A673 (cell line): ENCODE data around the gene RANBP3L. TPM values are rescaled to one million over a fixed set of nuclear protein-coding genes. Genes with fewer than 3 reads are reported as not detected.
"Not testable (repeated sequence)": the region's sequence is repeated elsewhere in the genome, so short reads cannot be mapped to it uniquely, and the experiment has no call there.

Experiments
- BruUV-seq: library from RNA; stranded (reverse); fragments of 400-500 nt; replicated peaks from 2 replicates; lab custom pipeline; 2021; lab: Mats Ljungman, UMichigan
- CTCF ChIA-PET: fragments of 300-600 bp; sonication (Branson Sonifier 250); formaldehyde crosslinking; loops from one replicate; lab custom pipeline; 2022; ENCODE audit warnings: antibody characterized with exemption; lab: Charles Lee
- POLR2A ChIA-PET: fragments of 300-600 bp; sonication (Branson Sonifier 250); formaldehyde crosslinking; loops from one replicate; lab custom pipeline; 2022; ENCODE audit warnings: antibody characterized with exemption; ENCODE audit not compliant: low non-redundant PET; lab: Charles Lee
- DNase-seq: peaks from one replicate; pipeline ENCODE4 v3.0.0-alpha.2; 2015; ENCODE audit warnings: low spot score
- H3K27ac ChIP-seq: fragments of 200-600 bp; sonication (generic); 2 replicates; pipeline ENCODE4 v1.5.1; 2016; ENCODE audit warnings: mixed run types, low read depth, mild to moderate bottlenecking, mixed read lengths, antibody characterized with exemption, low read length; ENCODE audit not compliant: poor library complexity, severe bottlenecking
- H3K27me3 ChIP-seq: fragments of 200-600 bp; sonication (generic); replicated peaks from 2 replicates; pipeline ENCODE4 v1.6.1; 2017; ENCODE audit warnings: mixed run types, low read depth, mild to moderate bottlenecking, mixed read lengths, antibody characterized with exemption, low read length; ENCODE audit not compliant: insufficient read depth, poor library complexity
- H3K36me3 ChIP-seq: fragments of 200-600 bp; sonication (generic); 2 replicates; pipeline ENCODE4 v1.6.1; 2016; ENCODE audit warnings: mixed run types, mild to moderate bottlenecking, mixed read lengths, antibody characterized with exemption, low read length; ENCODE audit not compliant: insufficient read depth, poor library complexity, severe bottlenecking
- H3K4me1 ChIP-seq: fragments of 200-600 bp; sonication (generic); 2 replicates; pipeline ENCODE4 v1.6.1; 2017; ENCODE audit warnings: mixed run types, mild to moderate bottlenecking, mixed read lengths, antibody characterized with exemption, low read length; ENCODE audit not compliant: insufficient read depth, poor library complexity, severe bottlenecking
- H3K4me3 ChIP-seq: fragments of 200-600 bp; sonication (generic); 2 replicates; pipeline ENCODE4 v1.5.1; 2016; ENCODE audit warnings: low read depth, mixed run types, mild to moderate bottlenecking, mixed read lengths, low read length; ENCODE audit not compliant: poor library complexity, severe bottlenecking
- H3K9me3 ChIP-seq: fragments of 200-600 bp; sonication (generic); 2 replicates; pipeline ENCODE4 v1.6.1; 2016; ENCODE audit warnings: mixed run types, low read depth, mild to moderate bottlenecking, mixed read lengths, antibody characterized with exemption, low read length; ENCODE audit not compliant: poor library complexity, severe bottlenecking
- EZH2 ChIP-seq: fragments of 200-600 bp; sonication (generic); IDR thresholded peaks from 2 replicates; pipeline ENCODE4 v1.6.1; 2017; ENCODE audit warnings: borderline replicate concordance, low read depth, mild to moderate bottlenecking, mixed read lengths, antibody characterized with exemption, low read length; ENCODE audit not compliant: poor library complexity, severe bottlenecking
- intact Hi-C: fragments of 100-400 bp; cut with micrococcal nuclease; formaldehyde crosslinking; loops from one replicate; pipeline ENCODE4 v1.10.0; 2022; ENCODE audit not compliant: unreplicated experiment
- total RNA-seq: library from RNA; stranded (reverse); gene quantifications from 2 replicates; pipeline ENCODE4 v1.2.3, GENCODE V29; 2021
- TF ChIP-seq, protein P1 (sequence below): fragments of 300-800, 200-600 bp; sonication (generic); conservative IDR thresholded peaks from 2 replicates; pipeline ENCODE4 v1.5.1; 2017; ENCODE audit warnings: low read depth, mild to moderate bottlenecking, antibody characterized with exemption, low read length, moderate library complexity, mixed read lengths

Gene RANBP3L
- total RNA-seq, 1 experiment from 2014 or later, result not detected

DNA sequence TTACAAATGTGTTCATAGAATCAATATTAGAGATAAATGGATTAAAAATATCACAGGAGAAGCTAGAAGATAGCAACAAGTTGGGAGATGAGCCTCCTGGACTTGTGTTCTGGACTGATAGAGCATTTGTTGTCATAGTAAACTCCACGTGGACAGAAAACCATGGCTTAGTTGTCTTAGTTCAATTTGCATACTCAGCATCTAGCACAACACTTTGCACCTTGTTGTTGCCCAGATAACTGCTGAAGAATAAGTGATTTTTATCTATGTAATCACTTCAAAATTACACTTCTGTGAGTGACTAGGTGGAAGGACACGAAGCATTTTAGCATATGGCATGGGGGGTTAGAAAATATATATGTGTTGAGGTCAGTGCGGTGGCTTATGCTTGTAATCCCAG is 4.0 kb downstream of the RANBP3L start:
- Histone ChIP-seq H3K36me3 (no peaks in the 10 kb centered on the region), H3K27ac (no peak overlapping the region), H3K9me3 (no peaks in the 10 kb centered on the region), H3K27me3 (no peaks in the 10 kb centered on the region), H3K4me3 (no peak overlapping the region), H3K4me1 (peaks cover 5% of the 10 kb centered on the region)
- TF ChIP-seq EZH2, result no peak
- TF ChIP-seq, protein P1, sequence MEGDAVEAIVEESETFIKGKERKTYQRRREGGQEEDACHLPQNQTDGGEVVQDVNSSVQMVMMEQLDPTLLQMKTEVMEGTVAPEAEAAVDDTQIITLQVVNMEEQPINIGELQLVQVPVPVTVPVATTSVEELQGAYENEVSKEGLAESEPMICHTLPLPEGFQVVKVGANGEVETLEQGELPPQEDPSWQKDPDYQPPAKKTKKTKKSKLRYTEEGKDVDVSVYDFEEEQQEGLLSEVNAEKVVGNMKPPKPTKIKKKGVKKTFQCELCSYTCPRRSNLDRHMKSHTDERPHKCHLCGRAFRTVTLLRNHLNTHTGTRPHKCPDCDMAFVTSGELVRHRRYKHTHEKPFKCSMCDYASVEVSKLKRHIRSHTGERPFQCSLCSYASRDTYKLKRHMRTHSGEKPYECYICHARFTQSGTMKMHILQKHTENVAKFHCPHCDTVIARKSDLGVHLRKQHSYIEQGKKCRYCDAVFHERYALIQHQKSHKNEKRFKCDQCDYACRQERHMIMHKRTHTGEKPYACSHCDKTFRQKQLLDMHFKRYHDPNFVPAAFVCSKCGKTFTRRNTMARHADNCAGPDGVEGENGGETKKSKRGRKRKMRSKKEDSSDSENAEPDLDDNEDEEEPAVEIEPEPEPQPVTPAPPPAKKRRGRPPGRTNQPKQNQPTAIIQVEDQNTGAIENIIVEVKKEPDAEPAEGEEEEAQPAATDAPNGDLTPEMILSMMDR, result no peak
- no peak for DNase-seq
- intact Hi-C loops, result no loop called here
- POLR2A ChIA-PET, result no interaction called here
- no TSS peak for BruUV-seq
- CTCF ChIA-PET, result no interaction called here

DNA sequence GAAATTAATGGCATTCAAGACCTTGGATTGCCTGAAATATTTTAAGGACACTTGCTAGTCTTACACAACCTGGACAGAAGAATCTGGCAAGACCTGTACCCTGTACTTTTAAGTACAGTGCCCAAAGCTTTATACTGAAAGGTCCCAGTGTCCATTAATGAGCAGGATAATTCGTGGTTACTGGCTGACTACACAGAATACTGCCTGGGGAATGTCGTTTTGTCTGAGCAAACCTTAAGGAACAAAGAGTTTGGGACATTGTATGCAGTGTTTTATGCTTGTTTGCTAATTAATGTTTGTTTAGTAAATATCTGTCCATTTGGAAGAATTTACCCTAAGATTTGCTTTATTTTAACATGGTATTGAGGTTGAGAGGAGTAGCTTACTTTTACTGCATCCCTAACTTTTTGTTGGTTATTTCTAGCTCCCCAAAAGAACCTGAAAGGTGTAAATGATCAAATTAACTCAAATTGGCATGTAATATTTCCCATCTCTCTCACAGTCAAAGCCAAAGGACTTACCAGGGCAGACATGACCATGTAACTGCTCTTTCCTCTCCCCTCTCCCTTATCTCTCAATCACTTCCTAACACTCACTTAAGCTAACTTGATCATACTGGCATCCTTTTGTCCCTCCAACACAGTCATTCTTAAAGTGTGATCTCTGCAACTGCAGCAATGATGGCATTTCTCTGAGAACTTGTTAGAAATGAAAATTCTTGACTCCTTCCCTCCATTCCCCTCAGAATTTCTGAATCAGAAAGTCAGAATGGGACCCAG is 15.7 kb downstream of the RANBP3L start:
- no TSS peak for BruUV-seq
- TF ChIP-seq, protein P1, result no peak
- TF ChIP-seq EZH2, result no peak
- Histone ChIP-seq H3K27ac (no peak overlapping the region), H3K36me3 (no peaks in the 10 kb centered on the region), H3K27me3 (no peaks in the 10 kb centered on the region), H3K9me3 (no peaks in the 10 kb centered on the region), H3K4me1 (no peaks in the 10 kb centered on the region), H3K4me3 (no peak overlapping the region)
- no peak for DNase-seq
- ChIA-PET CTCF (no interaction called here), POLR2A (no interaction called here)
- intact Hi-C loops, result no loop called here

DNA sequence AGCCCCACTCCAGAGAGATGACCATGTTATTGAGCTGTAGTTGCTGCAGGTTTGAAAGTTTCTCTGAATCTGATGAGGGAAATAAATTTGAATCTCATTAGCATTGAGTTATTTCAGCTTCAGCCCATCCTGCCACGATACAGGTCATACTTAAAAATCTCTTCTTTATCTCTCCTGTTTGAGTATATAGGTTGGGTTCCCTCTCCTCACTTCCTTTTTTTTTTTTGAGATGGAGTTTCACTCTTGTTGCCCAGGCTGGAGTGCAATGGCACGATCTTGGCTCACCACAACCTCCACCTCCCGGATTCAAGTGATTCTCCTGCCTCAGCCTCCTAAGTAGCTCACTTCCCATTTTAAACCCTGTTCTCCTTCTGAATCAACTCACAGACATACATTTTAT is 17.9 kb downstream of the RANBP3L start:
- DNase-seq, CTCF ChIA-PET, intact Hi-C loops, H3K27ac ChIP-seq, BruUV-seq, H3K9me3 ChIP-seq, H3K27me3 ChIP-seq, H3K4me3 ChIP-seq, H3K36me3 ChIP-seq: not testable (repeated sequence)
- POLR2A ChIA-PET, result interaction anchor here (0.6 kb wide), 1 partner anchor 404 kb away, joined by 8 read pairs; no protein-coding TSS in a partner anchor
- peaks cover 11% of the 10 kb centered on the region for H3K4me1 ChIP-seq

- Histone ChIP-seq H3K27ac (no peak overlapping the region), H3K36me3 (no peaks in the 10 kb centered on the region), H3K4me3 (no peak overlapping the region), H3K27me3 (no peaks in the 10 kb centered on the region), H3K4me1 (peaks cover 11% of the 10 kb centered on the region), H3K9me3 (no peaks in the 10 kb centered on the region)
- no peak for DNase-seq
- ChIA-PET POLR2A (no interaction called here), CTCF (no interaction called here)
- TF ChIP-seq, protein P1, result no peak
- intact Hi-C loops, result no loop called here
- BruUV-seq, result no TSS peak
Measured at GRCh38 chr5:36281626-36282025, 20.1 kb downstream of the RANBP3L start.
